Fibroblast of peridontal ligament (primary cell): Measurements from ENCODE around the gene SNX1.
"Not testable (repeated sequence)": the region's sequence is repeated elsewhere in the genome, so short reads cannot be mapped to it uniquely, and the experiment has no call there.

Source experiments
- DNase-seq: peaks from one replicate; pipeline ENCODE4 v3.0.0-alpha.2; 2010; ENCODE audit errors: extremely low read depth

SNX1 gene

GRCh38 chr15:64112904-64113303, 17.1 kb downstream of the SNX1 start:
- DNase-seq, result peak; percentile 46

GRCh38 chr15:64117759-64118487, 22.1 kb downstream of the SNX1 start:
- DNase-seq, result no peak

GRCh38 chr15:64120322-64120721, 24.5 kb downstream of the SNX1 start:
- DNase-seq, result not testable (repeated sequence)

GRCh38 chr15:64121614-64122013, 25.8 kb downstream of the SNX1 start:
- no peak for DNase-seq

- DNase-seq, result no peak
Observed at GRCh38 chr15:64122444-64122843, 26.7 kb downstream of the SNX1 start.

- peak; percentile 17 for DNase-seq
Observed at GRCh38 chr15:64122936-64123351, 27.2 kb downstream of the SNX1 start.

- no peak for DNase-seq
Observed at GRCh38 chr15:64125978-64126377, 30.2 kb downstream of the SNX1 start.

GRCh38 chr15:64127521-64128270, 31.9 kb downstream of the SNX1 start:
- DNase-seq, result peak; percentile 31

GRCh38 chr15:64130159-64130558, 34.4 kb downstream of the SNX1 start:
- no peak for DNase-seq

- DNase-seq, result no peak
Observed at GRCh38 chr15:64131547-64131946, 35.8 kb downstream of the SNX1 start.

- DNase-seq, result no peak
Observed at GRCh38 chr15:64132217-64132616, 36.4 kb downstream of the SNX1 start.

GRCh38 chr15:64133623-64134344, 38.0 kb downstream of the SNX1 start:
- no peak for DNase-seq

- DNase-seq, result peak; percentile 57
Observed at GRCh38 chr15:64134345-64134829, 38.6 kb downstream of the SNX1 start.

- DNase-seq, result no peak
Observed at GRCh38 chr15:64136347-64136746, 40.6 kb downstream of the SNX1 start.

- DNase-seq, result no peak
Observed at GRCh38 chr15:64137226-64137833, 41.5 kb downstream of the SNX1 start.

GRCh38 chr15:64138331-64138941, 42.7 kb downstream of the SNX1 start:
- DNase-seq, result no peak

- DNase-seq, result no peak
Observed at GRCh38 chr15:64141798-64142512, 46.2 kb downstream of the SNX1 start.

- no peak for DNase-seq
Observed at GRCh38 chr15:64143276-64143675, 47.5 kb downstream of the SNX1 start.

GRCh38 chr15:64144192-64144564, 48.4 kb downstream of the SNX1 start:
- DNase-seq, result no peak

GRCh38 chr15:64144565-64145281, 48.9 kb downstream of the SNX1 start:
- DNase-seq, result no peak
